ENCODE measurements around the gene SLC26A9.
"Not testable (repeated sequence)": the region's sequence is repeated elsewhere in the genome, so short reads cannot be mapped to it uniquely, and the experiment has no call there.

The SLC26A9 gene

DNA sequence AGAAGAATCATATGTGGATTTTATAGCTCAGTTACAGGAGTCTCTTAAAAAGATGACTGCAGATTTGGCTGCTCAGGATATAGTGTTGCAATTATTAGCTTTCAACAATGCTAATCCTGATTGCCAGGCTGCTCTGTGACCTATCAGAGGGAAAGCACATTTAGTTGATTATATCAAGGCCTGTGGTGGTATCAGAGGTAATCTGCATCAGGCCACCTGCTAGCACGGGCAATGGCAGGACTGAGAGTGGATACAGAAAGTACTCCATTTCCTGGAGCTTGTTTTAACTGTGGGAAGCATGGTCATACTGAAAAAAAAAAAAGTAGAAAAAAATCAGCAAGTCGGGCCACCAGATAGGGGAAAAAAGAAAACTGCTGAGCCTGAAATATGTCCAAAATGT, 51.1 kb downstream of the SLC26A9 start:
- DNase-seq (ENCODE audit: low spot score), result not testable (repeated sequence)

GRCh38 chr1:205891481-205891880, 51.8 kb downstream of the SLC26A9 start:
- DNase-seq (ENCODE audit: low spot score), result not testable (repeated sequence)

GRCh38 chr1:205890631-205891030, 52.6 kb downstream of the SLC26A9 start:
- not testable (repeated sequence) for DNase-seq (ENCODE audit: low spot score)

DNA sequence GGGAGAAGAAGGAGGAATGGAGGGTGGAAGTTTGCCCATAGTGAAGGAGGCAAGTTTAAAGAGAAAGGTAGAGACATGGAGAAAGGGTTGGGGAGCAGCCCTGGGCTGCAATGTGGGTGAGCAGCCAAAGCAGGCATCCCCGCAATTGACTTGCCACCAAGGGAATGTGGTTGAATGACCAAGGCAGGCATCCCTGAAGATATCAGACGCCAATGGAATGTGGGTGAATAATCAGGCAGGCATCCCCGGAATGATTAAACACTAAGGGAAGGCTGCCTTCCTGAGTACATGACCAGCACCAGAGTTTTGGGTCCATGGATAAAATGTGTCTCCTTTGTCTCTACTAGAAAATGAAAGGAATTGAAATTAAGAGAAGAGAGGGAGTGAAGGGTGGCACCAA, 53.5 kb downstream of the SLC26A9 start:
- not testable (repeated sequence) for DNase-seq (ENCODE audit: low spot score)

DNA sequence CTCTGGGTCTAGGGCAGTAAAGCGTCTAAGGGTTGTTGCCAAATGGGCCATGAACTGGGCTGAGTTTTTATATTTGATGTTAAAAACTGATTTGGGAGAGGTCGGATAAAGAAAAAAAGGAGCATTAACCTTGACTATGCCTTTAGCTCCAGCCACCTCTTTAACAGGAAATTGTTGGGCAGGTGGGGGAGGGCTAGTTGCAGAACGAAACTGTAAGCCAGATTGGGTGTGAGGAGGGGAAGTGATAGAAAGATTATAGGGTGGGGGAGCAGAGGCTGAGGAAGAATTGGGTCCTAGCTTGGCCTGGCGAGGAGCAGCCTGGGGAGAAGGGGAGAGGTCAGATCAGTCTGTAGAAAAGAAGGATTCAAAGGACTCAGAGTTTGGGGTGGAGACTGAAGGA, 54.2 kb downstream of the SLC26A9 start:
- DNase-seq (ENCODE audit: low spot score), result not testable (repeated sequence)

GRCh38 chr1:205883792-205884191, 59.5 kb downstream of the SLC26A9 start:
- DNase-seq (ENCODE audit: low spot score), result no peak

GRCh38 chr1:205880923-205881322, 62.3 kb downstream of the SLC26A9 start:
- DNase-seq (ENCODE audit: low spot score), result no peak

DNA sequence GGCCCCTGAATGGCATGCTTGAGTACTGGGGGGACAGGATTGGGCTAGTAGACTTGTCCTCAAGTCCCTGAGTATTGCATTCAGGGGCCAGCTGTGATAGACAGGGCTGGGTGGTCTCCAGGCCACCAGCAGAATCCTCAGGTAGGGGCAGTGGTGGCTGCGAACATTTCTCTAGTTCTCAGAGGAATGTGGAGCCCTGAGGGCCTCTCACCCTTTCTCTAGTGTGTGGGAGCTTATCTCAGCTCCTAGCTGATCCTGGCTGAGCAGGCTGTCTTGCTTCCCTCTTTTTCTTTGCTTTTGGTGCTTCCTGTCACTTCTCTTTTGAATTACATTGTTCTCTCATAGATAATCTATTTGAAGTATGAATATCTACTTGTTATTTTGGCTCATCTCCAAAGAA, 63.3 kb downstream of the SLC26A9 start:
- DNase-seq (ENCODE audit: low spot score), result no peak

GRCh38 chr1:205878026-205878425, 65.2 kb downstream of the SLC26A9 start:
- DNase-seq (ENCODE audit: low spot score), result no peak

GRCh38 chr1:205873148-205873547, 70.1 kb downstream of the SLC26A9 start:
- DNase-seq (ENCODE audit: low spot score), result not testable (repeated sequence)

DNA sequence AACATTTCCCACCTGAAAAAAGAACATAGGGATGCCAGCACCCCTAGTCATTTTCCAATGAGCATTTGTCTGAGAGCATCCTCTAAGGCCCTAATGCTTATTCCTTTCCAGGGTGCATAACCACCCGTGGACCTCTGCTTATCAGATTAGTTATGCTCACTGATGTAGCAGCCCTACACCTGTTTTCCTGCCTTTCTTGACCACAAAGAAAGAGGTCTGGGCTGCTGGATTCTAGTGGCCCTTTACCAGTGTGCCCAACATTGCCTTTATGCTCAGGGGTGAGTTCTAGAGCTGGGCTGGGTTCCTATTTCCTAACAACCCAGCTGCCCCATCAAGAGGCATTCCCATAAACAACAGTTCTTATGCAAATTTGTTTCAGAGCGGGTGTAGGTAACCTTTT, 73.0 kb downstream of the SLC26A9 start:
- no peak for DNase-seq (ENCODE audit: low spot score)
